CD4-positive, alpha-beta T cell treated with Interleukin-12 subunit alpha and Interleukin-12 subunit beta, for 1 hour (primary cell): ENCODE results near the gene COMMD3.

Source experiments
- DNase-seq: peaks from one replicate; pipeline ENCODE4 v3.0.0-alpha.2; 2020

COMMD3 gene

GRCh38 chr10:22368981-22369380 is 52.8 kb downstream of the COMMD3 start:
- no peak for DNase-seq

GRCh38 chr10:22369434-22370072 is 53.4 kb downstream of the COMMD3 start:
- DNase-seq: no peak
